A549 treated with dexamethasone at 1 μM for 4 hours (cell line): ENCODE data around the gene MCFD2. TPM values are rescaled to one million over a fixed set of nuclear protein-coding genes. Genes with fewer than 3 reads are reported as not detected.

Experiments
- total RNA-seq: library from RNA; stranded (reverse); fragments of 200-300 nt; extraction: Qiagen RNA extraction; gene quantifications from 5 replicates; pipeline ENCODE4 v1.2.3, GENCODE V29; 2022

The MCFD2 gene
- 98.8 to 119 TPM (median 116 TPM) in 5 replicates for total RNA-seq

GRCh38 chr2:46915281-46915810, at the start of gene MCFD2:
Gene MCFD2, minus strand, starts transcription at chr2:46915806. Its CDS starts 6,635 bp downstream, at chr2:46909171.

Other genes starting within 250 kb of the MCFD2 start
- gene SOCS5, start 216.5 kb downstream of the MCFD2 start, total RNA-seq: 18.6 to 22.3 TPM (median 20.7 TPM) in 5 replicates
- gene TTC7A, start 25.4 kb upstream of the MCFD2 start, total RNA-seq: 31.6 to 44.4 TPM (median 40.6 TPM) in 5 replicates
- gene STPG4, start 239.5 kb upstream of the MCFD2 start, total RNA-seq: 0.07 TPM in 1 of 5 replicates, not detected in the others